ENCODE results near the gene PDE1C.

GRCh38 chr7:31986878-31987518 lies 83.2 kb downstream of the PDE1C start:
- TF ChIP-seq, protein P1, sequence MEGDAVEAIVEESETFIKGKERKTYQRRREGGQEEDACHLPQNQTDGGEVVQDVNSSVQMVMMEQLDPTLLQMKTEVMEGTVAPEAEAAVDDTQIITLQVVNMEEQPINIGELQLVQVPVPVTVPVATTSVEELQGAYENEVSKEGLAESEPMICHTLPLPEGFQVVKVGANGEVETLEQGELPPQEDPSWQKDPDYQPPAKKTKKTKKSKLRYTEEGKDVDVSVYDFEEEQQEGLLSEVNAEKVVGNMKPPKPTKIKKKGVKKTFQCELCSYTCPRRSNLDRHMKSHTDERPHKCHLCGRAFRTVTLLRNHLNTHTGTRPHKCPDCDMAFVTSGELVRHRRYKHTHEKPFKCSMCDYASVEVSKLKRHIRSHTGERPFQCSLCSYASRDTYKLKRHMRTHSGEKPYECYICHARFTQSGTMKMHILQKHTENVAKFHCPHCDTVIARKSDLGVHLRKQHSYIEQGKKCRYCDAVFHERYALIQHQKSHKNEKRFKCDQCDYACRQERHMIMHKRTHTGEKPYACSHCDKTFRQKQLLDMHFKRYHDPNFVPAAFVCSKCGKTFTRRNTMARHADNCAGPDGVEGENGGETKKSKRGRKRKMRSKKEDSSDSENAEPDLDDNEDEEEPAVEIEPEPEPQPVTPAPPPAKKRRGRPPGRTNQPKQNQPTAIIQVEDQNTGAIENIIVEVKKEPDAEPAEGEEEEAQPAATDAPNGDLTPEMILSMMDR (IDR thresholded peaks at IDR 0.05), result no peak
- TF ChIP-seq ZFX (IDR thresholded peaks at IDR 0.05; ENCODE audit: borderline replicate concordance), result no peak
